ENCODE data around the gene ALDH5A1.

Gene ALDH5A1

GRCh38 chr6:24500683-24501082 is 5.9 kb downstream of the ALDH5A1 start:
- WGBS (ENCODE audit: extremely low coverage, insufficient coverage, insufficient read length), result no CpG with 5 or more reads among the region's 3 CpGs
- peaks cover 2 to 4% of the 10 kb centered on the region in 2 experiments for H3K4me1 ChIP-seq (ENCODE audit: control insufficient read depth in 1 of 2, insufficient read depth in 2 of 2, low read length in 2 of 2)

GRCh38 chr6:24501374-24501773 is 6.6 kb downstream of the ALDH5A1 start:
- Histone ChIP-seq H3K27me3 (ENCODE audit: insufficient read depth, low read length) (no peaks in the 10 kb centered on the region), H3K79me1 (ENCODE audit: low read length) (no peaks in the 10 kb centered on the region), H3K4me2 (ENCODE audit: low read length) (no peak overlapping the region), H3K4ac (ENCODE audit: low read depth, low read length) (no peak overlapping the region), H3K79me2 (ENCODE audit: control insufficient read depth, insufficient read depth, low read length, poor library complexity) (no peaks in the 10 kb centered on the region), H3K14ac (ENCODE audit: low read length) (no peak overlapping the region), H4K8ac (ENCODE audit: low read depth, low read length) (no peak overlapping the region), H3K4me3 (ENCODE audit: low read depth, low read length) (no peak overlapping the region), H2AFZ (ENCODE audit: insufficient read depth, low read length, poor library complexity) (no peak overlapping the region), H2BK5ac (ENCODE audit: low read depth, low read length, poor library complexity) (no peak overlapping the region), H3K4me1 (ENCODE audit: control insufficient read depth in 1 of 2, insufficient read depth in 2 of 2, low read length in 2 of 2) (peaks cover 2 to 4% of the 10 kb centered on the region in 2 experiments), H2AK5ac (ENCODE audit: low read length) (no peak overlapping the region), H3K18ac (ENCODE audit: low read length) (no peak overlapping the region), H2BK120ac (ENCODE audit: insufficient read depth, low read length, poor library complexity) (no peak overlapping the region), H3K9ac (ENCODE audit: low read length) (no peak overlapping the region), H4K91ac (ENCODE audit: low read depth, low read length) (no peak overlapping the region), H3K36me3 (ENCODE audit: control insufficient read depth in 1 of 2, insufficient read depth in 2 of 2, low read length in 2 of 2) (no peaks in the 10 kb centered on the region), H3K23ac (ENCODE audit: low read length) (no peak overlapping the region), H2BK12ac (ENCODE audit: low read length) (no peak overlapping the region), H4K12ac (ENCODE audit: low read depth, low read length) (no peak overlapping the region), H3K9me3 (ENCODE audit: insufficient read depth, low read depth, low read length) (no peaks in the 10 kb centered on the region), H3K27ac (ENCODE audit: low read depth, low read length) (no peak overlapping the region)
- no peak for DNase-seq
- WGBS (ENCODE audit: extremely low coverage, insufficient coverage, insufficient read length), result no CpG with 5 or more reads among the region's 2 CpGs

More at GRCh38 chr6:24500683-24501082, 5.9 kb downstream of the ALDH5A1 start:
- H3K9ac ChIP-seq (ENCODE audit: low read length), result no peak overlapping the region
- no peak overlapping the region for H2BK12ac ChIP-seq (ENCODE audit: low read length)
- H2BK120ac ChIP-seq (ENCODE audit: insufficient read depth, low read length, poor library complexity), result no peak overlapping the region
- H3K9me3 ChIP-seq (ENCODE audit: insufficient read depth, low read depth, low read length), result no peaks in the 10 kb centered on the region
- H4K91ac ChIP-seq (ENCODE audit: low read depth, low read length), result no peak overlapping the region
- no peak overlapping the region for H4K12ac ChIP-seq (ENCODE audit: low read depth, low read length)
- no peak overlapping the region for H2AFZ ChIP-seq (ENCODE audit: insufficient read depth, low read length, poor library complexity)
- no peak overlapping the region for H4K8ac ChIP-seq (ENCODE audit: low read depth, low read length)
- H3K79me2 ChIP-seq (ENCODE audit: control insufficient read depth, insufficient read depth, low read length, poor library complexity), result no peaks in the 10 kb centered on the region
- H3K36me3 ChIP-seq (ENCODE audit: control insufficient read depth in 1 of 2, insufficient read depth in 2 of 2, low read length in 2 of 2), result no peaks in the 10 kb centered on the region
- H3K18ac ChIP-seq (ENCODE audit: low read length), result no peak overlapping the region
- H3K79me1 ChIP-seq (ENCODE audit: low read length), result no peaks in the 10 kb centered on the region
- H2AK5ac ChIP-seq (ENCODE audit: low read length), result no peak overlapping the region
- peak in 1 of 2 donors; percentile 65 for DNase-seq
- no peak overlapping the region for H3K4ac ChIP-seq (ENCODE audit: low read depth, low read length)
- H3K27ac ChIP-seq (ENCODE audit: low read depth, low read length), result no peak overlapping the region
- no peak overlapping the region for H3K23ac ChIP-seq (ENCODE audit: low read length)
- no peak overlapping the region for H2BK5ac ChIP-seq (ENCODE audit: low read depth, low read length, poor library complexity)
- no peak overlapping the region for H3K4me3 ChIP-seq (ENCODE audit: low read depth, low read length)
- no peak overlapping the region for H3K14ac ChIP-seq (ENCODE audit: low read length)
- H3K27me3 ChIP-seq (ENCODE audit: insufficient read depth, low read length), result no peaks in the 10 kb centered on the region
- no peak overlapping the region for H3K4me2 ChIP-seq (ENCODE audit: low read length)

- Histone ChIP-seq H2AK5ac (ENCODE audit: low read length) (no peak overlapping the region), H3K79me1 (ENCODE audit: low read length) (no peaks in the 10 kb centered on the region), H3K4me1 (ENCODE audit: control insufficient read depth in 1 of 2, insufficient read depth in 2 of 2, low read length in 2 of 2) (peaks cover 2 to 4% of the 10 kb centered on the region in 2 experiments), H4K8ac (ENCODE audit: low read depth, low read length) (no peak overlapping the region), H2BK12ac (ENCODE audit: low read length) (no peak overlapping the region), H3K4me2 (ENCODE audit: low read length) (no peak overlapping the region), H4K12ac (ENCODE audit: low read depth, low read length) (no peak overlapping the region), H2AFZ (ENCODE audit: insufficient read depth, low read length, poor library complexity) (no peak overlapping the region), H3K4ac (ENCODE audit: low read depth, low read length) (no peak overlapping the region), H3K27ac (ENCODE audit: low read depth, low read length) (no peak overlapping the region), H3K9ac (ENCODE audit: low read length) (no peak overlapping the region), H3K9me3 (ENCODE audit: insufficient read depth, low read depth, low read length) (no peaks in the 10 kb centered on the region), H3K18ac (ENCODE audit: low read length) (no peak overlapping the region), H3K79me2 (ENCODE audit: control insufficient read depth, insufficient read depth, low read length, poor library complexity) (no peaks in the 10 kb centered on the region), H3K23ac (ENCODE audit: low read length) (no peak overlapping the region), H3K36me3 (ENCODE audit: control insufficient read depth in 1 of 2, insufficient read depth in 2 of 2, low read length in 2 of 2) (no peaks in the 10 kb centered on the region), H3K4me3 (ENCODE audit: low read depth, low read length) (no peak overlapping the region), H4K91ac (ENCODE audit: low read depth, low read length) (no peak overlapping the region), H3K27me3 (ENCODE audit: insufficient read depth, low read length) (no peaks in the 10 kb centered on the region), H2BK5ac (ENCODE audit: low read depth, low read length, poor library complexity) (no peak overlapping the region), H2BK120ac (ENCODE audit: insufficient read depth, low read length, poor library complexity) (no peak overlapping the region), H3K14ac (ENCODE audit: low read length) (no peak overlapping the region)
- DNase-seq, result no peak
These were observed 7.1 kb downstream of the ALDH5A1 start for GRCh38 chr6:24501914-24502313.

- H2BK12ac ChIP-seq (ENCODE audit: low read length), result no peak overlapping the region
- H3K23ac ChIP-seq (ENCODE audit: low read length), result no peak overlapping the region
- H2BK120ac ChIP-seq (ENCODE audit: insufficient read depth, low read length, poor library complexity), result no peak overlapping the region
- H3K79me2 ChIP-seq (ENCODE audit: control insufficient read depth, insufficient read depth, low read length, poor library complexity), result no peaks in the 10 kb centered on the region
- H3K14ac ChIP-seq (ENCODE audit: low read length), result no peak overlapping the region
- H3K79me1 ChIP-seq (ENCODE audit: low read length), result no peaks in the 10 kb centered on the region
- no peaks in the 10 kb centered on the region for H3K27me3 ChIP-seq (ENCODE audit: insufficient read depth, low read length)
- no peaks in the 10 kb centered on the region for H3K36me3 ChIP-seq (ENCODE audit: control insufficient read depth in 1 of 2, insufficient read depth in 2 of 2, low read length in 2 of 2)
- H3K4me2 ChIP-seq (ENCODE audit: low read length), result no peak overlapping the region
- H3K4me1 ChIP-seq (ENCODE audit: control insufficient read depth in 1 of 2, insufficient read depth in 2 of 2, low read length in 2 of 2), result peaks cover 2 to 4% of the 10 kb centered on the region in 2 experiments
- no peak overlapping the region for H2AFZ ChIP-seq (ENCODE audit: insufficient read depth, low read length, poor library complexity)
- no peak overlapping the region for H3K27ac ChIP-seq (ENCODE audit: low read depth, low read length)
- H2BK5ac ChIP-seq (ENCODE audit: low read depth, low read length, poor library complexity), result no peak overlapping the region
- H3K9ac ChIP-seq (ENCODE audit: low read length), result no peak overlapping the region
- no peak overlapping the region for H2AK5ac ChIP-seq (ENCODE audit: low read length)
- H3K4me3 ChIP-seq (ENCODE audit: low read depth, low read length), result no peak overlapping the region
- H3K18ac ChIP-seq (ENCODE audit: low read length), result no peak overlapping the region
- H4K12ac ChIP-seq (ENCODE audit: low read depth, low read length), result no peak overlapping the region
- H4K8ac ChIP-seq (ENCODE audit: low read depth, low read length), result no peak overlapping the region
- no CpG with 5 or more reads among the region's 1 CpG for WGBS (ENCODE audit: extremely low coverage, insufficient coverage, insufficient read length)
- H3K4ac ChIP-seq (ENCODE audit: low read depth, low read length), result no peak overlapping the region
- no peak for DNase-seq
- H3K9me3 ChIP-seq (ENCODE audit: insufficient read depth, low read depth, low read length), result no peaks in the 10 kb centered on the region
- no peak overlapping the region for H4K91ac ChIP-seq (ENCODE audit: low read depth, low read length)
These were observed 9.5 kb downstream of the ALDH5A1 start for GRCh38 chr6:24504287-24504648.

Data from trophoblast cell (in vitro differentiated cells and primary cell).